ENCODE measurements around the gene IGFL4. TPM values are rescaled to one million over a fixed set of nuclear protein-coding genes. Genes with fewer than 3 reads are reported as not detected.

The IGFL4 gene
- total RNA-seq, 4 donors from 2014 or later, result 1.4 to 10.6 (median 5.5) TPM

GRCh38 chr19:46017874-46018675, 22.7 kb downstream of the IGFL4 start:
- TF ChIP-seq, protein P1, sequence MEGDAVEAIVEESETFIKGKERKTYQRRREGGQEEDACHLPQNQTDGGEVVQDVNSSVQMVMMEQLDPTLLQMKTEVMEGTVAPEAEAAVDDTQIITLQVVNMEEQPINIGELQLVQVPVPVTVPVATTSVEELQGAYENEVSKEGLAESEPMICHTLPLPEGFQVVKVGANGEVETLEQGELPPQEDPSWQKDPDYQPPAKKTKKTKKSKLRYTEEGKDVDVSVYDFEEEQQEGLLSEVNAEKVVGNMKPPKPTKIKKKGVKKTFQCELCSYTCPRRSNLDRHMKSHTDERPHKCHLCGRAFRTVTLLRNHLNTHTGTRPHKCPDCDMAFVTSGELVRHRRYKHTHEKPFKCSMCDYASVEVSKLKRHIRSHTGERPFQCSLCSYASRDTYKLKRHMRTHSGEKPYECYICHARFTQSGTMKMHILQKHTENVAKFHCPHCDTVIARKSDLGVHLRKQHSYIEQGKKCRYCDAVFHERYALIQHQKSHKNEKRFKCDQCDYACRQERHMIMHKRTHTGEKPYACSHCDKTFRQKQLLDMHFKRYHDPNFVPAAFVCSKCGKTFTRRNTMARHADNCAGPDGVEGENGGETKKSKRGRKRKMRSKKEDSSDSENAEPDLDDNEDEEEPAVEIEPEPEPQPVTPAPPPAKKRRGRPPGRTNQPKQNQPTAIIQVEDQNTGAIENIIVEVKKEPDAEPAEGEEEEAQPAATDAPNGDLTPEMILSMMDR (IDR thresholded peaks at IDR 0.05), result no peak
- TF ChIP-seq EP300 (IDR thresholded peaks at IDR 0.05) (no peak), POLR2A (IDR thresholded peaks at IDR 0.05) (no peak), POLR2AphosphoS5 (IDR thresholded peaks at IDR 0.05) (no peak)
- Histone ChIP-seq H3K36me3 (peaks cover 3% of the 10 kb centered on the region), H3K27me3 (peaks cover 41% of the 10 kb centered on the region), H3K4me1 (peaks cover 52% of the 10 kb centered on the region), H3K4me3 (no peak overlapping the region), H3K27ac (no peak overlapping the region), H3K9me3 (no peaks in the 10 kb centered on the region)
- 98% methylated on average over 5 of the region's 15 CpGs for WGBS
- no peak for DNase-seq (ENCODE audit: low spot score in 2 of 2)

GRCh38 chr19:46017095-46017429, 23.7 kb downstream of the IGFL4 start:
- no peak for TF ChIP-seq POLR2AphosphoS5 (IDR thresholded peaks at IDR 0.05)
- TF ChIP-seq, protein P1 (IDR thresholded peaks at IDR 0.05), result no peak
- TF ChIP-seq POLR2A (IDR thresholded peaks at IDR 0.05), result no peak
- TF ChIP-seq EP300 (IDR thresholded peaks at IDR 0.05), result no peak
- no peak for DNase-seq (ENCODE audit: low spot score in 2 of 2)
- Histone ChIP-seq H3K9me3 (no peaks in the 10 kb centered on the region), H3K4me3 (peak overlapping the region; percentile 58), H3K36me3 (peaks cover 3% of the 10 kb centered on the region), H3K27ac (no peak overlapping the region), H3K4me1 (peaks cover 51% of the 10 kb centered on the region), H3K27me3 (peaks cover 32% of the 10 kb centered on the region)
- WGBS, result 48% methylated on average over 7 of the region's 7 CpGs

GRCh38 chr19:46016426-46017094, 24.2 kb downstream of the IGFL4 start:
- 1% methylated on average over 33 of the region's 48 CpGs for WGBS

GRCh38 chr19:46015687-46016425, 24.9 kb downstream of the IGFL4 start:
- whole genome bisulfite sequencing, result 4% methylated on average over 20 of the region's 63 CpGs
- Histone ChIP-seq H3K27me3 (peaks cover 26% of the 10 kb centered on the region), H3K9me3 (no peaks in the 10 kb centered on the region), H3K4me3 (peak overlapping the region; percentile 58), H3K27ac (peak overlapping the region; percentile 7), H3K36me3 (peaks cover 3% of the 10 kb centered on the region), H3K4me1 (peaks cover 39% of the 10 kb centered on the region)
- no peak for DNase-seq (ENCODE audit: low spot score in 2 of 2)
- TF ChIP-seq, protein P1 (IDR thresholded peaks at IDR 0.05), result no peak
- TF ChIP-seq POLR2A (IDR thresholded peaks at IDR 0.05), result no peak
- TF ChIP-seq EP300 (IDR thresholded peaks at IDR 0.05), result no peak
- no peak for TF ChIP-seq POLR2AphosphoS5 (IDR thresholded peaks at IDR 0.05)

More at GRCh38 chr19:46016426-46017094, 24.2 kb downstream of the IGFL4 start:
- peak in 1 of 2 donors; percentile 84 for DNase-seq (ENCODE audit: low spot score in 2 of 2)
- peak overlapping the region; percentile 7 for H3K27ac ChIP-seq
- H3K9me3 ChIP-seq, result no peaks in the 10 kb centered on the region
- H3K4me3 ChIP-seq, result peak overlapping the region; percentile 58
- TF ChIP-seq POLR2A (IDR thresholded peaks at IDR 0.05), result no peak
- TF ChIP-seq, protein P1 (IDR thresholded peaks at IDR 0.05), result peak; percentile 28 to 94
- H3K36me3 ChIP-seq, result peaks cover 3% of the 10 kb centered on the region
- H3K4me1 ChIP-seq, result peaks cover 46% of the 10 kb centered on the region
- peaks cover 28% of the 10 kb centered on the region for H3K27me3 ChIP-seq
